ENCODE results near the gene GABRB1.
"Not testable (repeated sequence)": the region's sequence is repeated elsewhere in the genome, so short reads cannot be mapped to it uniquely, and the experiment has no call there.

GABRB1 gene

GRCh38 chr4:47271291-47271690, 239.9 kb downstream of the GABRB1 start:
- TF ChIP-seq CTCF (IDR thresholded peaks at IDR 0.05; ENCODE audit: low read depth, low read length), result no peak
- no peak overlapping the region for H3K4me3 ChIP-seq (ENCODE audit: low read depth, low read length)

GRCh38 chr4:47274901-47275300, 243.5 kb downstream of the GABRB1 start:
- H3K4me3 ChIP-seq (ENCODE audit: low read depth, low read length), result no peak overlapping the region
- TF ChIP-seq CTCF (IDR thresholded peaks at IDR 0.05; ENCODE audit: low read depth, low read length), result no peak

GRCh38 chr4:47275595-47275994, 244.2 kb downstream of the GABRB1 start:
- no peak for TF ChIP-seq CTCF (IDR thresholded peaks at IDR 0.05; ENCODE audit: low read depth, low read length)
- no peak overlapping the region for H3K4me3 ChIP-seq (ENCODE audit: low read depth, low read length)

- no peak overlapping the region for H3K4me3 ChIP-seq (ENCODE audit: low read depth, low read length)
- no peak for TF ChIP-seq CTCF (IDR thresholded peaks at IDR 0.05; ENCODE audit: low read depth, low read length)
Observed at GRCh38 chr4:47278631-47279030, 247.3 kb downstream of the GABRB1 start.

GRCh38 chr4:47287735-47288134, 256.4 kb downstream of the GABRB1 start:
- no peak for TF ChIP-seq CTCF (IDR thresholded peaks at IDR 0.05; ENCODE audit: low read depth, low read length)
- H3K4me3 ChIP-seq (ENCODE audit: low read depth, low read length), result no peak overlapping the region

GRCh38 chr4:47289805-47290204, 258.4 kb downstream of the GABRB1 start:
- no peak overlapping the region for H3K4me3 ChIP-seq (ENCODE audit: low read depth, low read length)
- no peak for TF ChIP-seq CTCF (IDR thresholded peaks at IDR 0.05; ENCODE audit: low read depth, low read length)

- not testable (repeated sequence) for H3K4me3 ChIP-seq (ENCODE audit: low read depth, low read length)
Observed at GRCh38 chr4:47290873-47291272, 259.5 kb downstream of the GABRB1 start.

GRCh38 chr4:47309165-47309564, 277.8 kb downstream of the GABRB1 start:
- no peak for TF ChIP-seq CTCF (IDR thresholded peaks at IDR 0.05; ENCODE audit: low read depth, low read length)

More at GRCh38 chr4:47309165-47309564, 277.8 kb downstream of the GABRB1 start:
- H3K4me3 ChIP-seq (ENCODE audit: low read depth, low read length), result no peak overlapping the region
